B cell (primary cell): ENCODE results near the gene CCDC200. TPM values are rescaled to one million over a fixed set of nuclear protein-coding genes. Genes with fewer than 3 reads are reported as not detected.
A peak's percentile ranks its signal among the peaks of the same experiment; 100 is the strongest.

ENCODE experiments used
- ATAC-seq: fragments of 200-7000 bp; cut with Tn5 transposase; one replicate; pipeline ENCODE4 v1.10.0; 2021; ENCODE audit warnings: low read depth, mild to moderate bottlenecking, moderate number of reproducible peaks, moderate library complexity
- CTCF ChIA-PET: fragments of 350-600 bp; sonication (Branson Sonifier 250); formaldehyde crosslinking; loops from one replicate; lab custom pipeline; 2021; ENCODE audit warnings: antibody characterized with exemption, inconsistent platforms; lab: Charles Lee
- POLR2A ChIA-PET: fragments of 350-600 bp; sonication (Branson Sonifier 250); formaldehyde crosslinking; loops from one replicate; lab custom pipeline; 2021; ENCODE audit warnings: antibody characterized with exemption; lab: Charles Lee
- DNase-seq: peaks from one replicate; pipeline ENCODE4 v3.0.0; 2013
- H2AFZ ChIP-seq: 2 replicates; pipeline ENCODE4 v1.6.1; 2012; ENCODE audit warnings: mild to moderate bottlenecking, low read depth, low read length; ENCODE audit not compliant: insufficient read depth, poor library complexity, severe bottlenecking
- H3K27ac ChIP-seq, 2 donors: 1 replicate in 1 of 2; 2 replicates in 1 of 2; pipeline ENCODE4 v1.5.1; 2012 to 2013; ENCODE audit warnings: low read length in 2 of 2, mild to moderate bottlenecking in 2 of 2, moderate library complexity in 1 of 2
- H3K27me3 ChIP-seq, 4 experiments: fragments of 200-600 bp in 1 of 4; sonication (generic) in 1 of 4; replicated peaks in 1 of 4; 1 replicate in 2 of 4; 2 replicates in 2 of 4; pipeline versions ENCODE4 v1.6.1 to v1.7.0; 2013 to 2016; ENCODE audit warnings: low read length in 3 of 4, mild to moderate bottlenecking in 2 of 4, mixed read lengths in 1 of 4, moderate library complexity in 1 of 4; ENCODE audit not compliant: insufficient read depth in 4 of 4, control insufficient read depth in 3 of 4; ENCODE audit errors: control extremely low read depth in 1 of 4
- H3K36me3 ChIP-seq, 2 experiments: replicated peaks in 1 of 2; 1 replicate in 1 of 2; 2 replicates in 1 of 2; pipeline versions ENCODE4 v1.6.1 to v1.7.1; 2013; ENCODE audit warnings: low read length in 1 of 2; ENCODE audit not compliant: insufficient read depth in 2 of 2, control insufficient read depth in 1 of 2; ENCODE audit errors: control extremely low read depth in 1 of 2, extremely low read depth in 1 of 2
- H3K4me1 ChIP-seq, 2 donors: fragments of 200-600 bp in 1 of 2; sonication (generic) in 1 of 2; 1 replicate in 1 of 2; 2 replicates in 1 of 2; pipeline versions ENCODE4 v1.5.1 to v1.6.1; 2013 to 2017; ENCODE audit warnings: low read length in 2 of 2; ENCODE audit not compliant: control insufficient read depth in 2 of 2, insufficient read depth in 2 of 2
- H3K4me2 ChIP-seq: replicated peaks from 2 replicates; pipeline ENCODE3; 2012; ENCODE audit warnings: mild to moderate bottlenecking, low read depth, low read length; ENCODE audit not compliant: poor library complexity, severe bottlenecking
- H3K4me3 ChIP-seq, 5 experiments: fragments of 200-600 bp in 1 of 5; sonication (generic) in 1 of 5; 1 replicate in 3 of 5; 2 replicates in 2 of 5; pipeline versions ENCODE4 v1.5.1 to v1.7.0; 2011 to 2016; ENCODE audit warnings: low read length in 4 of 5, mild to moderate bottlenecking in 4 of 5, low read depth in 2 of 5, control low read depth in 1 of 5, moderate library complexity in 1 of 5; ENCODE audit not compliant: insufficient read depth in 1 of 5; ENCODE audit errors: control extremely low read depth in 1 of 5, extremely low read depth in 1 of 5
- H3K79me2 ChIP-seq: fragments of 200-600 bp; sonication (generic); one replicate; pipeline ENCODE4 v1.6.0; 2016; ENCODE audit warnings: low read length; ENCODE audit not compliant: control insufficient read depth, insufficient read depth
- H3K9ac ChIP-seq: fragments of 200-600 bp; sonication (generic); 2 replicates; pipeline ENCODE4 v1.6.1; 2017; ENCODE audit warnings: mild to moderate bottlenecking, low read length, moderate library complexity
- H3K9me3 ChIP-seq, 3 donors: one replicate each; pipeline versions ENCODE4 v1.6.1 to v1.7.1; 2013; ENCODE audit warnings: low read length in 2 of 3; ENCODE audit not compliant: control insufficient read depth in 2 of 3, insufficient read depth in 1 of 3; ENCODE audit errors: control extremely low read depth in 1 of 3
- H4K20me1 ChIP-seq: 2 replicates; pipeline ENCODE4 v1.6.0; 2012; ENCODE audit warnings: mild to moderate bottlenecking, low read length; ENCODE audit not compliant: insufficient read depth, control insufficient read depth, poor library complexity, severe bottlenecking
- H3K27ac Mint-ChIP-seq: one replicate; pipeline ENCODE4 v1.8.0; 2021; ENCODE audit warnings: mixed read lengths
- H3K27me3 Mint-ChIP-seq: one replicate; pipeline ENCODE4 v1.8.0; 2021; ENCODE audit warnings: mixed read lengths
- H3K4me1 Mint-ChIP-seq: one replicate; pipeline ENCODE4 v1.8.0; 2021; ENCODE audit warnings: mixed read lengths
- H3K4me3 Mint-ChIP-seq: one replicate; pipeline ENCODE4 v1.8.0; 2021; ENCODE audit warnings: mixed read lengths
- H3K9me3 Mint-ChIP-seq: one replicate; pipeline ENCODE4 v1.8.0; 2022; ENCODE audit warnings: mixed read lengths; ENCODE audit not compliant: insufficient read depth
- EZH2 ChIP-seq: IDR thresholded peaks from 2 replicates; pipeline ENCODE4 v1.6.1; 2012; ENCODE audit warnings: borderline replicate concordance, low read depth, mild to moderate bottlenecking, moderate library complexity, low read length; ENCODE audit not compliant: insufficient read depth, poor library complexity, severe bottlenecking
- WGBS: methylation state at CpG from one replicate; pipeline ENCODE4 v1.1.5; 2013; ENCODE audit warnings: missing lambda C conversion rate; ENCODE audit not compliant: insufficient coverage; 5-methylcytosine and 5-hydroxymethylcytosine counted together
- intact Hi-C: fragments of 100-400 bp; cut with micrococcal nuclease; formaldehyde crosslinking; loops from one replicate; pipeline ENCODE4 v1.10.0; 2022
- polyA plus RNA-seq: library from polyadenylated mRNA; depleted of rRNA; stranded (reverse); fragments of >200 nt; gene quantifications from 2 replicates; pipeline ENCODE4 v1.2.3, GENCODE V29; 2012
- total RNA-seq, 2 donors: library from RNA; stranded (reverse); fragments of 120-200 nt in 1 of 2; gene quantifications; 1 replicate in 1 of 2; 2 replicates in 1 of 2; pipeline versions ENCODE4 v1.2.3 to v1.2.4, GENCODE V29; 2013 to 2022
- TF ChIP-seq, protein P1 (sequence below): fragments of 200-600 bp; IDR thresholded peaks from one replicate; pipeline ENCODE4 v1.8.0; 2022; ENCODE audit warnings: antibody characterized with exemption, mild to moderate bottlenecking

CCDC200 gene
- total and polyA plus RNA-seq, 2 donors (not counting 1 experiment from before 2014, with no cell fraction given): 0.16 to 0.74 TPM

DNA sequence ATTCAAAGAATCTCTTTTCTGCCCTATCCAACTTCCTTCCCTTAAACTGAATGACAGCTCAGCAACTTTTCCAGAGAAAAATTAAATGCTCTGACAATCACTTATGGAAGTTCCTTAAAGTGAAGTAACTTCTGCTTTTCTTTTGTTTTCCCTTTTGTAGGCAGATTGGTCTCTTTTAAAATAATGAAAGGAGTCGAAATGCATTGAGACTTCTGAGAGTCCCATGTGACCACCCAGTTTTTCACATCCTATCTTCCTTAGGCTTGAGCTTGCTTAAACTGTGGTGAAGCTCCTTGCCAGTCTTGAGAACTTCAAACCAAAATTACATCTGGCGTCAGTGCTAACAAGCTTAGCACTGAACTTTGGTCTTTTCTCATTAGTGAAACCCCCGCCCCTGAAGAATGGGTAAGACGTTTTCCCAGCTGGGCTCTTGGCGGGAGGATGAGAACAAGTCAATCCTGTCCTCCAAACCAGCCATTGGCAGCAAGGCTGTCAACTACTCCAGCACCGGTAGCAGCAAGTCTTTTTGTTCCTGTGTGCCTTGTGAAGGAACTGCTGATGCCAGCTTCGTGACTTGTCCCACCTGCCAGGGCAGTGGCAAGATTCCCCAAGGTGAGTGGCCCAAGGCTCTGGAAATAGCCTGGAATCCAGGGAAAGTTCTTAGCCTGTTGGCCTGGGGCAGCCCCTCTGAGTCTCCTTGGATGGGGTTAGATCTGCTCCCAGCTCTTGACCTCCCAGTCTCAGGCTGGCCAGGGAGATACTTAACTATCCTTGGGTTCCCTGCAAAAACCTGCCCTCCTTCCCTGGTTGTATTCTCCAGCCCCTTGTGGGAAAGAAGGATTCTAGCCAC lies 15.6 kb downstream of the CCDC200 start:
- peak overlapping the region; percentile 90 for H3K4me2 ChIP-seq
- TF ChIP-seq, protein P1, sequence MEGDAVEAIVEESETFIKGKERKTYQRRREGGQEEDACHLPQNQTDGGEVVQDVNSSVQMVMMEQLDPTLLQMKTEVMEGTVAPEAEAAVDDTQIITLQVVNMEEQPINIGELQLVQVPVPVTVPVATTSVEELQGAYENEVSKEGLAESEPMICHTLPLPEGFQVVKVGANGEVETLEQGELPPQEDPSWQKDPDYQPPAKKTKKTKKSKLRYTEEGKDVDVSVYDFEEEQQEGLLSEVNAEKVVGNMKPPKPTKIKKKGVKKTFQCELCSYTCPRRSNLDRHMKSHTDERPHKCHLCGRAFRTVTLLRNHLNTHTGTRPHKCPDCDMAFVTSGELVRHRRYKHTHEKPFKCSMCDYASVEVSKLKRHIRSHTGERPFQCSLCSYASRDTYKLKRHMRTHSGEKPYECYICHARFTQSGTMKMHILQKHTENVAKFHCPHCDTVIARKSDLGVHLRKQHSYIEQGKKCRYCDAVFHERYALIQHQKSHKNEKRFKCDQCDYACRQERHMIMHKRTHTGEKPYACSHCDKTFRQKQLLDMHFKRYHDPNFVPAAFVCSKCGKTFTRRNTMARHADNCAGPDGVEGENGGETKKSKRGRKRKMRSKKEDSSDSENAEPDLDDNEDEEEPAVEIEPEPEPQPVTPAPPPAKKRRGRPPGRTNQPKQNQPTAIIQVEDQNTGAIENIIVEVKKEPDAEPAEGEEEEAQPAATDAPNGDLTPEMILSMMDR: no peak
- no peak for TF ChIP-seq EZH2
- peak overlapping the region; percentile 71 to 88 for H3K27ac ChIP-seq
- DNase-seq (peak; percentile 54), ATAC-seq (no peak)
- Mint-ChIP-seq H3K9me3 (no peaks in the 10 kb centered on the region), H3K27ac (peak overlapping the region; percentile 98), H3K4me3 (peak overlapping the region; percentile 99), H3K4me1 (peaks cover 38% of the 10 kb centered on the region), H3K27me3 (no peaks in the 10 kb centered on the region)
- peak overlapping the region; percentile 71 to 92 (median 83) for H3K4me3 ChIP-seq
- H3K9ac ChIP-seq: peak overlapping the region; percentile 84
- ChIA-PET CTCF (interaction anchor here (0.8 to 2.0 kb wide), 11 partner anchors 13 to 370 kb away, joined by 3 to 15 read pairs (median 5); partner anchors contain the start of genes DHX8, NBR1 and RPL27), POLR2A (interaction anchor here (0.6 to 3.1 kb wide), 9 partner anchors 21 to 228 kb away, joined by 3 to 115 read pairs (median 7); partner anchors contain the start of gene NBR1)
- WGBS: 26% methylated on average over 4 of the region's 7 CpGs
- peak overlapping the region; percentile 90 for H2AFZ ChIP-seq
- intact Hi-C loops: loop anchor here (1.0 to 2.0 kb wide), 3 partner anchors 102 to 214 kb away; partner anchors contain the start of gene RPL27
- H3K79me2 ChIP-seq: peaks cover 12% of the 10 kb centered on the region
- peaks cover 22 to 41% of the 10 kb centered on the region in 2 experiments for H3K36me3 ChIP-seq
- no peaks in the 10 kb centered on the region for H4K20me1 ChIP-seq
- peaks cover 21 to 27% of the 10 kb centered on the region in 2 donors for H3K4me1 ChIP-seq
- H3K27me3 ChIP-seq: no peaks in the 10 kb centered on the region
- H3K9me3 ChIP-seq: no peaks in the 10 kb centered on the region
